D721Med (cell line): Measurements from ENCODE around the gene NTMT1.

Source experiments
- DNase-seq: peaks from one replicate; pipeline ENCODE4 v3.0.0; 2011; ENCODE audit warnings: low spot score; ENCODE audit not compliant: insufficient read length
- FAIRE-seq: peaks from 2 replicates; lab custom pipeline; 2011; peaks lifted over from hg19 to GRCh38; lab: Jason Lieb, UNC
- CTCF ChIP-seq: IDR thresholded peaks from 2 replicates; pipeline ENCODE4 v1.5.1; 2012; ENCODE audit warnings: mild to moderate bottlenecking, control low read depth; ENCODE audit not compliant: insufficient read depth; ENCODE audit errors: missing control alignments

Gene NTMT1

GRCh38 chr9:129667378-129667777 is 41.4 kb downstream of the NTMT1 start:
- TF ChIP-seq CTCF = no peak
- DNase-seq (no peak), FAIRE-seq (no peak)

- no peak for TF ChIP-seq CTCF
- DNase-seq (no peak), FAIRE-seq (no peak)
Observed at GRCh38 chr9:129667850-129668249, 41.9 kb downstream of the NTMT1 start.

- no peak for DNase-seq
- FAIRE-seq = no peak
- TF ChIP-seq CTCF = no peak
Observed at GRCh38 chr9:129669141-129669718, 43.3 kb downstream of the NTMT1 start.

GRCh38 chr9:129669946-129670345 is 44.0 kb downstream of the NTMT1 start:
- DNase-seq (no peak), FAIRE-seq (no peak)
- no peak for TF ChIP-seq CTCF

- no peak for TF ChIP-seq CTCF
- DNase-seq (no peak), FAIRE-seq (no peak)
Observed at GRCh38 chr9:129671065-129671464, 45.1 kb downstream of the NTMT1 start.

GRCh38 chr9:129671519-129671918 is 45.6 kb downstream of the NTMT1 start:
- DNase-seq = no peak
- TF ChIP-seq CTCF = no peak
- no peak for FAIRE-seq

- DNase-seq (no peak), FAIRE-seq (no peak)
- no peak for TF ChIP-seq CTCF
Observed at GRCh38 chr9:129672702-129673101, 46.7 kb downstream of the NTMT1 start.
